GM21528 (cell line): ENCODE results near the gene TYW1.
"Not testable (repeated sequence)": the region's sequence is repeated elsewhere in the genome, so short reads cannot be mapped to it uniquely, and the experiment has no call there.

Experiments
- ATAC-seq: cut with Tn5 transposase; IDR thresholded peaks from one replicate; pipeline ENCODE4 v1.9.1; 2021; ENCODE audit warnings: mild to moderate bottlenecking, moderate library complexity; ENCODE audit not compliant: unreplicated experiment, low FRiP score

Gene TYW1

GRCh38 chr7:67185660-67186129 is 189.1 kb downstream of the TYW1 start:
- not testable (repeated sequence) for ATAC-seq

DNA sequence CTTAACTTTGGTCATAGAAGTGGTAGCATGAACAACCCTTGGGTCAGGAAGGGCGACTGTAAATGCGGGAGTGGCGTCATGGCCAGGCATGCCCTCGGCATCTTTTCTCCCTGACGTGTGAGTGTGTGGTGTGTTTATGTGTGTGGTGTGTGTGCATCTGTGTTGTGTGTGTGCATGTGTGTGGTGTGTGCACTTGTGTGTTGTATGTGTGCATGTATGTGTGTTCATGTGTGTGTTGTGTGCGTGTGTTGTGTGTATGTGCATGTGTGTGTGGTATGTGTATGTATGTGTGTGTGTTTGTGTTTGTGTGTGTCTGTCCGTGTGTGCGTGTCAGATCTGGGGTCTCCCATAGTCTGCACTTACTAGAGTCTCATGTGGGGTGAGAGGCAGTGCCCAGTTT is 192.5 kb downstream of the TYW1 start:
- not testable (repeated sequence) for ATAC-seq

- ATAC-seq = not testable (repeated sequence)
Measured at GRCh38 chr7:67189801-67190465, 193.3 kb downstream of the TYW1 start.

- ATAC-seq = not testable (repeated sequence)
Measured at GRCh38 chr7:67191002-67191720, 194.5 kb downstream of the TYW1 start.

DNA sequence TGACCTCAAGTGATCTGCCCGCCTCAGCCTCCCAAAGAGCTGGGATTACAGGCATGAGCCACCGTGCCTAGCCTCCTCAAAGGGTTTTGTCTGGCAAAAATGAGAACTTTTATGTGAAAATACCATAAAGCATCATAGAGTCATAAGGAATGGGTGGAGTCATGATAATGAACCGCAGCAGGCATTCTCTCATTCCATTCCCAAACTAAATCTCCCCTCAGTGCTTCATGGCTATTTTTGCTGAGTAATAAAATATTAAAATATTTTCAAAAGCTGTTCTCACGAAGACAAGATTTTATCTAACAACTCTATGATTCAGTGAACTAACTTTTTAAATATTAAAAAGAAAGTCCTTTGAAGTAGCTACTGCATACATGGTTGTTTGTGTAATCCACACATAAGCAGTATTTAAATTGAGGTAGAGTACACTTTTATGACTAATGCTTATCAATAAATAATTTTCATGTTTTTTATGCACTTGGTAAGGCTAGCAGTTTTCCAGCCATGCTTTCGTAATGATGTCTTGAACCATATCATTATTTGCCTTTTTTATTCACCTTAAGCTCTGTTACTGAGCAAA is 195.6 kb downstream of the TYW1 start:
- not testable (repeated sequence) for ATAC-seq

DNA sequence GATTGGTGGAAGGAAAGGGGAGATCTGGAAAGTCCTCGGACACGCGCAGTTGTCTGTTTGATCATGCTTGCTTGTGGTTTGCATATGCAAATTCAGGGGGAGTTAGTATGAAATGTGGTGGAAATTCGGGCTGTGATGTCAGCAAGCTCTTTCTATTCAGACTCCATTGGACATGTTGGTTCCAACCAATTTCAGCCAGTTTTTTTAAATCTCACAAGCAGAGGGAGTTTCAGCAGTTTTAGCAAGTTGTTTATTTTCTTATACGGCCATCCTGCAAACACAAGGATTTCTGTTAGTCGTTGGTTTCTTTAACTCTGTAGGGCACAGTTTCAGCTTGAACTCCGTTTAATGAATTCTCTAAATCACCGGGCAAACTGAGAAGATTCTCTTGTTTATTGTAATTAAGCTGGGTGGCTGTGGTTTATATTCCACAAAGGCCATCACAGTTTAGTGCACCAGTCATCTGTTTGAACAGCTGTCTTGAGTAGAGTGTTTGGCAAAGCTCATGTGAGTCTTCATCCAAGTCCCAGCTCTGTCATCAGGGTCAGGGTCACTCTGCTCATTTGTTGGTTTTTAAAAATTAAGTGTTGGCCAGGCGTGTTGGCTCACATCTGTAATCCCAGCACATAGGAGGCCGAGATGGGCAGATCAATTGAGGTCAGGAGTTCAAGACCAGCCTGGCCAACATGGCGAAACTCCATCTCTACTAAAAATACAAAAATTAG is 196.4 kb downstream of the TYW1 start:
- ATAC-seq = not testable (repeated sequence)

DNA sequence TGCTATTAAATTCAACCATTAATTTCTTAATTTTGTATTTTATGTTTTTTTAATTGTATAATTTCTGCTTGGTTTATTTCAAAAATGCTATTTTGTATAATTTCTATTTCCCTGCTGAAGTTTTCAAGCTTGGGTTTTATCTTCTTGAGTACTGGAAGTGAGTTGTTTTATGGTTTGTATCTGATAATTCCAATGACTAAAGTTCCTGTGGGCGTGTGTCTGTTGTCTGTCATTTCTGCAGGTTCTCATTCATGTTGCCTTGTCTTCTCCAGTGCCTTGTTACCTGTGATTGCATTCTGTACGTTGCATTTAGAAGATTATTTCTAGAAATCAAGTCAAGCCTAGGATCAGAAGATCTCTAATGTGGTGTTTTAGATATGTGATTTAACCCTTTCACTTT is 199.5 kb downstream of the TYW1 start:
- ATAC-seq = not testable (repeated sequence)

- not testable (repeated sequence) for ATAC-seq
Measured at GRCh38 chr7:67198865-67199526, 202.4 kb downstream of the TYW1 start.

GRCh38 chr7:67205772-67206171 is 209.1 kb downstream of the TYW1 start:
- ATAC-seq = not testable (repeated sequence)

GRCh38 chr7:67206452-67206851 is 209.8 kb downstream of the TYW1 start:
- no peak for ATAC-seq

GRCh38 chr7:67208656-67209055 is 212.0 kb downstream of the TYW1 start:
- ATAC-seq = not testable (repeated sequence)

- no peak for ATAC-seq
Measured at GRCh38 chr7:67209256-67209655, 212.6 kb downstream of the TYW1 start.

GRCh38 chr7:67210567-67210966 is 213.9 kb downstream of the TYW1 start:
- ATAC-seq = no peak

DNA sequence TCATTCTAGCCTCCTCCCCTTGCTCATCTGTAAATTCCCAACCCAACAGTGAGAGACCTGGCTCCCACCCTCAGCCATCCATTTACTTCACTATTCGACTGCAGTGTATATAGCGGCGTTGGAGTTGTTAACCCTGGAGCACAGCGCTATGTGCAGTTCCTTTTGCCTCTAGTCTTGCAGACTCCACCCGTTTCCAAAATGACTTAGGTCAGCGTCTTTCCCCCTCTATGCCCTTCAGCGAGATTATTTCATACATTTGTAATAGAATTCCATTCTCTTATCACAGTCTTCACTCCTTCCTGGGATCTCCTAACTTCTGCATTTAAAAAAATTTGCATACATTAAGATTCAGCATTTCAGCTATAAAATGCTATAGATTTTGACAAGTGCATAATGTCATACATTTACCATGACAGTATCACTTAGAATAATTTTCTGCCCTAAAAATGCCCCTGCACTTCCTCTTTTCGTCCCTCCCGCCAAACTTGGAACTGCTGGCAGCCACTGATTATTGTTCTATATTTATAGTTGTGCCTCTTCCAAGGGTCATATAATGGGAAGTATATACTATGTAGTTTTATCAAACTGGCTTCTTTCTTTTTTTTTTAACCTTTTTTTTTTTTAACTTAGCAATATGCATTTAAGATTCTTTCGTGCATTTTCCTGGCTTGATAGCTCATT is 215.2 kb downstream of the TYW1 start:
- ATAC-seq = not testable (repeated sequence)

GRCh38 chr7:67213038-67213437 is 216.4 kb downstream of the TYW1 start:
- ATAC-seq = not testable (repeated sequence)

GRCh38 chr7:67223551-67223950 is 226.9 kb downstream of the TYW1 start:
- not testable (repeated sequence) for ATAC-seq

GRCh38 chr7:67226340-67226907 is 229.8 kb downstream of the TYW1 start:
- not testable (repeated sequence) for ATAC-seq

- not testable (repeated sequence) for ATAC-seq
Measured at GRCh38 chr7:67226967-67227366, 230.3 kb downstream of the TYW1 start.

- not testable (repeated sequence) for ATAC-seq
Measured at GRCh38 chr7:67229018-67229417, 232.4 kb downstream of the TYW1 start.
